NOMO-1 treated with DMSO at 0.1 percent for 48 hours (cell line): ENCODE data around the gene ANKH.

ENCODE experiments used
- DNase-seq: peaks from one replicate; lab custom pipeline; 2025; ENCODE audit not compliant: unreplicated experiment; lab: John Stamatoyannopoulos, UW

ANKH gene

DNA sequence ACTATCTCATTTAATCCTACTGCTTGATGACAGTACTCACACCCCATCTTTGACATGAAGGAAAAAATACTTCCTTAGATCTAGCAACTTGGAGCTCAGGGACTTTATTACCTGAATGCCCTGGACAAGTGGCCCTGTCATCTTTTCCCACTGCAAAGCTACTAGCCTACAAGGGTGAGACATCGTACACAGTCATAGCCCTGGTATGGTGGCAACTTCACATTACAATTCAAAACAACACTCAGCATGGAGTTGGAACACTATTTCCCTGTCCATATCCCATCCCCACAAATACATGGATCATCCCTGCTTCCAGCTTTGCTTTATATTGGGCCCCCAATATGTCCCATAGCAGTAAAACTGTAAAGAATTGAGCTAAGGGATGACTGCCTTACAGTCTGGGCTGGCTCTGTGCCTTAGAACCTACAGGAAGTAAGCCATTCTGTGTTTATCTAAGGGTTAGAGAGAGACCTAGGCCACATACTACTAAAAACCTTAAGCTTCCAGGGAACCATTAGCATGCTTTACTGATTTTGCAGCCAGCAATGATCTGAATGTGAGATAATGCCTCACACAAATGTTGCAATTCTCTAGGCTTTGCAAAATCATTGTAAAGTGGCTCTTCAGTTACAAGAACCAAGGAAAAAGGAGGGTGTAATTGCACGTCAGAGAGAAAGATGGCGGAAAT, 151.2 kb downstream of the ANKH start:
- DNase-seq, result no peak

DNA sequence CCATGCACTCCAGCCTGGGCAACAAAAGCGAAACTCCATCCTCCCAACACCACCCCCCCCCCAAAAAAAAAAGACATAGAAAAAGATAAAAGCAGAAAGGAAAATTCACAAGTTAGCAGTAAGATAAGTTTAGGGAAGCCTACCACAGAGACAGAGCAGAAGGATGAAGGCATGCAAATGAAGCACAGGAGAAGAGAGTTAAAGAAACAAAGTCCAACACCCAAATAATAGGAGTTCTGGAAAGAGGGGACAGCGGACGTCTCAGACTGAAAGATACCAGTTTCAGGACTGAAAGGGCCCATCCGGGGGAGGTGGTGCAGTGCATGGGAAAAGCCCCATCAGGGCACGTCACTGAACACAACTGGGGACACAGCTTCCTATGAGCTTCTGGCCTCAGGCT, 152.8 kb downstream of the ANKH start:
- no peak for DNase-seq

DNA sequence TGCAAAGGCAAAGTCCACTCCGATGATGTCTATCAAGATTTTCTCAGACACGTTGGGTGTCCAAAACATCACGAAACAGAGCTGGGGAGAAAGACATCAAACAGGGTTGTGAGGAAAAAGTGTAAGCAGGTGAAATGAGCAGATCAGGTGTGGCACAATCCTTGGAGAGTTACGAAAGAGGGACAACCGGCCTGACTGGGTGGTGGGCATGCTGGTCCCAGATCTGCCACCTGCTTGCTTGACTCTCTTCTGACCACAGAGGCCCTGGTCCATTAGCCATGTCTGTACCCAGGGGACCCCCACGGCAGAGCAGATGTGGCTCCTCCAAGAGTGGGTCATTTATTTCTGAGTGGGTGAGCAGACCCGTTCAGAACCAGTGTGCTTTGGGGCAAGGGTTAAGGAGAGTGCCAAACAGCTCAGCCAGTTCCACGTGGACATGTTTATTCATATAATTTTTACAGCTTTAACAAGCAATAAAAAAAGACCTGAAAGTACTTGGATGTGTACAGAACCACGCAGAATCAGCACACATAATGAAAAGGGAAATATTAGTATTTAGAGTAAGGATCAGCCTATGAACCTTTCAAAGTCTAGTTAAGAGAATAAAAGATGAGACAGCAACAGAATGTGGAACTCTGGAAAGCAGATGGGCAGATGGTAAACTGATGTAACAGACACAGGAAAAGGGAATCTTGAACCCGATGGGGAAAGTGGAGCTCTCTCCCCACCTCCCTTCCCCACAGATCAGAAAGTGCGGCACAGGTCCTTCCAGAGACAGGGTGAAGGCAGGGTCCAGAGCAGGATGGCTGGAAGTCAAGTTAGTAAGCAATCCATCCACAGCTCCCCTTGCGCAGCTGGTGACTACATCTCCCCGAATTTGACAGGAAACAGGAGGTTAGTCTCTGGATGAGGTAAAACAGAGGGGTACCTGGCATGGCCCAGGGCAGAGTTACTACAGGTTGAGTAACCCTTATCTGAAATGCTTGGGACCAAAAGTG, 154.5 kb downstream of the ANKH start:
- DNase-seq, result no peak

DNA sequence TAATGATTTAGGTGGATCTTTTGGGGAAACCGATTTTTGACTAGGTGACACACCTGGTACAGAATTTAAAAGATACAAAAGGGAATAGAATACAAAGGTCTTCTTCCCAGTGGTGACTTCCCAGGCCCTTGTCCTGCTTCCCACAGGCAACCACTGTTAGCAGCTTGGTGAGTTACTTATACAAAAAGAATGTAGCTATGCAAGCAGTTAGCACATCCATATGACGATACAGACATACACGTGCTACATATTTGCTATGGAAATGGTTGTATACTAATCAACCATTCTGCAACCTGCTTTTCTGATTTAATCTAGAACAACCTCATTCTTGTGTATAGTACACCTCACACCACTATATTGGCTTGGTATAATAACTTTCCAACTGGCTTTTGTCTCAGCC, 156.1 kb downstream of the ANKH start:
- DNase-seq, result no peak

DNA sequence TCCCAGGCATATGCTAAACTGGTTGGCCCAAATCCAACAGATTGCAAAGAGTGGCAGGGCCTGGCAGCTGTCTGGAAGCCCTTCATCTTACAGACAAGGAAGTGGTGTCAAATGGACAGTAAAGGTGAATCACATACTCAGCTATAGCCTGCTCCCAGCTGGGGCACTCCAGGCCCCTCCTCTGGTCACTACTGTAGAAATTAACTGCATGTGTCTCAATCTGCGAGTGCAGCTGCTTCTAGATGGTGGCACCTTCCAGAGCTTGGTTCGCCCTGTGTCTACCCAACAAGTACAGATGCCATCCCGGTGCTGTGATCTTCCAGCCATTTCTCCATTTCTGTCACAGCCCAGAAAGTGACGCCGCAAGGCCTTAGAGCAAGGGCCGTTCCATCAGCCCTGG, 156.9 kb downstream of the ANKH start:
- DNase-seq, result no peak

DNA sequence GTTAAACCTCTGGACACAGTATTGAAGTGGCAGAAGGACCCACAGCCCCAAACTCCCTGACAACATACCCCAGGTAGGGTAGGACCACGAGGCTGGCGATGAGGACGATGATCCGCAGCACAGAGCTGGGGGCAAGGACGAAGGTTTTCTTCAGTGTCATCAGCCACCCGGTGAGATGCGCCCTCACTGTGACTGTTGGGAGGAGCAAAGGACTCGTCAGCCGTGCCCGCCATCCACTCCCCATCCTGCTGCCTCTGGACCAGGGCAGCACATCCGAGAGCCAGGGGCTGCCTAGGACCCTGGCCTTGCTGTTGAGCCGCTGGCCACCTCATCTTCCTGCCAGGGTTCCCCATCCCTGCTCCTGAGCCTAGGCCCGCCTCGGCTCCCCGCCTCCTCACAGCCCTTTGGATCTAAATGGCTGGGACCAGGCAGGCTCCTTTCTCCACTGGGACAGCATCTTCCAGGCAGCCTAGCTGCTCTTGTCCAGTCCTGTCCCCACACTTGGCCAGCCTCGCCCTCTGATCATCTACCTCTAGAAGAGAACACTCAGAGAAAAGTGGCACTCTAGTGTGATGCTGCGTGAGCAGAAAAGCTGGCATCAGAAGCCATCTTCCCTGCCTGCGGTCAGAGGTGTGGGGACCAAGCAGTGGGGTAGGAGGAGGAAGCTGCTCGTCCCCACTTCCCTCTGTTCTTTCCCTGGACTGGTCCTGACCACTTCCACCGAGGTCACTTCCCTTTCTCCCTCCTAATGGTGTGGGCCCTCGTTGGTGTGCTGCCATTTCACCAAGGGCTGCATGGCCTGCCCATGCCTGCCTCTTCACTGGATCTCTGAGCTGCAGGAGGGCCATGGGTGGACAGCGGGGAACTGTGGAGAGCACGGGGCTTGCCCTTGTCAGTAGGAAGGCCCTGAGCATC, 157.8 kb downstream of the ANKH start:
- no peak for DNase-seq

DNA sequence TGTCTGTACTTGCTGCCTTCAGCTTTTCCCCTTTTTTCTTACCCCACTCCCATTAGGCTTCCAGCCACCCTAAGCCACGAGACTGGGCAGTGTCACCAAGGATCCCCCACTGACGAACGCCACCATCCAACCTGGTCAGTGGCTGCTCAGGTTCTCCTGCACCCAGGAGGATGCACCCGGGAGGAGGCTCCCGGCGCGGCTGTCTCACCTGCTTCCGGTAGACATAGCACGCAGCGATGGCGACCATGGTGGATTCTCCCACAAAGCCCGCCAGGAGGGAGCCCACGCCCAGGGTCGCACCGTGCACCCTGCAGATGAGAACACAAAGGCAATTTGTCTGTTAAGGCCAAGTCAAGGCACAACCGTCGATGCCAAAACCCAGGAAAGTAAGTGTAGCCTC, 158.9 kb downstream of the ANKH start:
- DNase-seq, result no peak

DNA sequence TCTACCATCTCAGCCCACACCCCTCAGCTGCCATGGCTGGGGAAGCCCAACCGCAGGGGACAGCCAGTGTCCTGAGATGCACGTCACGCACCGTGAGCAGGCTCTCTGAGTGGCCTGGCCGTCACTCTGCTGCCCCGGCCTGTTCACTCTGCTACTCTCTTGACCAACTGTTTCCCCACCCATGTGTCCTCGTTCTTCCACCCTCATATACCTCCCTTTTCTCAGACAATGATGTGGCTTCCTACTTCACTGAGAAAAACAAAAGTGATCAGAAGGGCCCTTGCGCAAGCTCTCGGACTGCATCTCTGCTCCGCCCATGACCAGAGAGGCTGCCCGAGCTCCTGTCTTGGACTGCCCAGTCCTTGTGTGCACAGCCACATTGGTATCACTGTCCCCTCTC, 159.4 kb downstream of the ANKH start:
- DNase-seq, result no peak

DNA sequence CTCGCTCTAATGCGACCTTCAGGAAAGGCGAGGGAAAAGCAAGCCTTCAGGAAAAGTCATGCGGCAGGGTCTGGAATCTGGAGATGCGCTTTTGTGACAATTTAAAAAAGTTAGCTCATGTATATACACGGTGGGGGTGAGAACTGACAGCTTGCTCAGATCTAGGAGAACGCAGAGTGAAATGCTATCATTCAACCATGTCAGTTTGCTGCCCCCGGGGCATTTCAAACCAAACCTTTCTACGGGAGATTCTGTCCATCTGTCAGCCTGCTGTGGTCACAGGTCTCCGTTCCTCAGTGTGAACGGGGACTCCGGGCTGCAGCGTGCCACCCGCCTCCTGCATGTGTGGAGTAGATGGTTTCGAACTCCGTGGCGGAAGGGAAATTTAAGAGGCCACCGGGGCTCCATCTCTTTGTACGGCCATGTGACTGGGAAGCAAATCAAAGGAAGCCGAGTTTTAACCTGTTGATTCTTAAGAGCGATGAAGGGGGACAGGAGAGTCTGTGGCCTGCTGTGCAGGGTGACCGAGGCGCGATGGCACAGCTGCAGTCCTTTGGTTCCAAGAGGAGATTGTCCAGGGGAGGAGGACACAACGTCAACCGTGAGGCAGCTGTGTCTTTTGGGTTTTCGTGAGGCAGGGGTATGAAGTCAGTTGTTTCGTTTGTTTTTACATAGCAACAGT, 161.1 kb downstream of the ANKH start:
- DNase-seq, result no peak

DNA sequence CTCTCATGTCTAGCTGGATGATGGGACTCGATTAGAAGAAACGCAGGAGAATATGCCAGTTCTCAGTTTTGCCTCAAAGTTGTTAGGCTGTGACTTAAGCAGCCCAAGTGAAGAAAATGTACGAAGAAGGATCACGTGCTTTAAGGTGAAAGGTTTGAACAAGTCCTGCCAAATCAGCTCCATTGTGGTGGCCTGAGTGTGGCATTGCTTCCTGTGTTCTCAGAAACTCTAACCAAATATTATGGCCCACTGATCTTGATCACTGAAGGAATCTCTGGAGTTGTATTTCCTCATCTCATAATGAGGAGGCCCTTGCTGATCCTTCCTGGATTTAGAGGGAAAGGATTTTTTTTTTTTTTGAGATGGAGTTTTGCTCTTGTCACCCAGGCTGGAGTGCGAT, 163.0 kb downstream of the ANKH start:
- DNase-seq, result no peak

DNA sequence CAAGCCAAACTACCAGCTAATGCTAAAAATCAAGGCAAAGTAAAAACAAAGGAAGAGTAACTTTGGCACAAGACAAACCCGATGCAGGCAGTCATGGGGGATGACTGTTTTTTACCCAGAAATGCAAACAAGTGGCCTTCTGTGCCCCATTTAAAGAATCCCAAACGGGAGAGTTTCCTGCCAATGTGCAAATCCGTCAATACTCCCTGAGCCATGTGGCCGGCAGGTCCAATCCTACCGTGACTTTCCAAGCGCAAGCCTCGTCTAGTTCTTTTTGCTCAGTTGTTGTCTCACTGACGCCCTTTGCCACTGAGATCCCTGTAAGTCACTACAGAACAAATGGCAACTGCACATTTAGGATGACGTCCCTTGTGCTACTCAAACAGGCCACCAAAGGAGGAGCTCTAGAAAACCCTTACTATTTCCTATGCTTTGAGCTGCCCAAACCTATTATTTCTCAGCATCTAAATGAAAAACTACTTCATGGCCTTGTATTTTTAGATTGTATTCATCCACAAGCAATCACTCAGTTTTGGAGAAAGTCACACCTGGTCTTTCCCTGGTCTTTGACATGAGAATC, 163.7 kb downstream of the ANKH start:
- DNase-seq, result no peak

DNA sequence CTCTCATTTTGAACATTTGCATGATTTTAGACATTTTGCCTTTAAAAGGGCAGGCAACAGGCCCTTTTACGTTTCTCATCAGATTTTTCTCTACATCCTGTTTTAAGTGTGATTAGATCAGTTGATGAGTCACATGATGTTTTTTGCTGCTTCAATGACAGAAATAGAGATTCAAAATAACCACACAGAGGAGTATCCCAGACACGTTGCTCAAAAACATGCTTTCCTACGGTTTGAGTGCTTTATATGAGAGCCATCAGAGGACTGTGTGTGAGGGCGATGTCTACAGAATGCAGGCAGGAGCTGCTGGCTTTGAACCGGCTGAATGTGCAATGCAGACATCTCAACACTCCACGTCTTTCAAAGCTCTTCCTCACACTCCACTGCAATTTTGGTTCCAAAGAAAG, 165.0 kb downstream of the ANKH start:
- peak; percentile 70 for DNase-seq

DNA sequence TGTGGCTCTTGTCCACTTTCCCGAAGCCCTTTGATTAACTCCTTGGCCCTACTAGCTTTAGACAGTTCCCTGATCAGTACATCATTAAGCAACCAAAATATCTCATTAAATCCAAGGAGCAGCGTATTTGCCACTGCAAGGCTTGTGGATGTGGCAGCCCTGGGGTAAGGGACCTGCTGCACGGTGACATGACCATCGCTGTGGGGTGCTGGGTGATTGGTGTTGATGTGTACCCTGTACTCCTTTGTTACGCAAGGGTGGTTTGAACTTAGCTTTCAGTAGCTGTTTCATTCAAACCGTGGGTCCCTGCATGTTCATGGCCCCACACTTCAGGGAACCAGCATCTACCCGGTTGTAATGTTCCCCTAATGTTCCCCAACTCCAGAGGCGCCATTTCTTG, 166.0 kb downstream of the ANKH start:
- no peak for DNase-seq

DNA sequence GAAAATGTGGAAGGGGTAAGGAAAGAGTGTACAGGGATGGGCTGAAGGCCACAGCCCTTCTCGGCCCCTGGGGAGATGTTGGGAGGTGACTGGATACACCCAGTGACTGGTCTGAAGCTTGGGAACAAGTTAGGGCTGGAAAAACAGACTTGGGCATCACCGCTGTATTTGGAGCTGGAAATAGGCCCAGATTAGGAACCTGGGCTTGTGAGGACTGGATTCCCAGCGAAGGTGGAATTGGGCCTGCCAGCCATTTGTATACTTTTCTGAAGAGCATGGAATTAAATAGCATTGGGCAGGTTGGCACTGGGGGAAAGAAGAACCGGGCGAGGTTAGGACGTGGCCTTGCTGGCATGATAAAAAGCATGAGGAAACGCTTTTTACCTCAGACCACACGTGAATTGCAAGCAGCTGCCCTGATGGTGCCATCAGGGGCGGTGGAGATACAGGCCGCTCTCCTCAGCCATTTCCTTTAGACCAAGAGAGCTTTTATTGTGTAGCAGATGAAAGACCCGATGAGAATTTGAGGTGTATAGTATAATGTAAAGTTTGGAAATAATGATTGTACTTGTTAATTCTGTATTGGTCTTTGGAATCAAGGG, 169.2 kb downstream of the ANKH start:
- no peak for DNase-seq

DNA sequence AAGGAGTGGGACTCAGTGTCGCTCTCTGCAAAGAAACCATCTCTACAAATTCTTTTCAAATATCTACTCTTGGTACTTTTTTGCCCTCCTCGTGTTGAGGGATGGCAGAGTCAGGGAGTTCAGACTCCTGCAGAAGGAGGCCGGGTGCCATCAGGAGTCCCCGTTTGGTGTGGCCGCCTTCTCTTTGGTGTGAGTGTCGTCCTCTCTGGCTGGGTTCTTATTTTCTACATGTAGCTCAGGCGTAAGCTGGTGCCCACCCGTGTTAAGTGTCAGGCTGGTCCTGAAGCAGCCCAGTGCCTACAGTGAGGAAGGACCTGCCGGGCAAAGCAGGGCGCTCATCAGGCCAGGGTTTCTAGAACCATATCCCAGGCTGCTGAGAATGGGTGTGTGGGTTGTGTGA, 170.0 kb downstream of the ANKH start:
- no peak for DNase-seq

DNA sequence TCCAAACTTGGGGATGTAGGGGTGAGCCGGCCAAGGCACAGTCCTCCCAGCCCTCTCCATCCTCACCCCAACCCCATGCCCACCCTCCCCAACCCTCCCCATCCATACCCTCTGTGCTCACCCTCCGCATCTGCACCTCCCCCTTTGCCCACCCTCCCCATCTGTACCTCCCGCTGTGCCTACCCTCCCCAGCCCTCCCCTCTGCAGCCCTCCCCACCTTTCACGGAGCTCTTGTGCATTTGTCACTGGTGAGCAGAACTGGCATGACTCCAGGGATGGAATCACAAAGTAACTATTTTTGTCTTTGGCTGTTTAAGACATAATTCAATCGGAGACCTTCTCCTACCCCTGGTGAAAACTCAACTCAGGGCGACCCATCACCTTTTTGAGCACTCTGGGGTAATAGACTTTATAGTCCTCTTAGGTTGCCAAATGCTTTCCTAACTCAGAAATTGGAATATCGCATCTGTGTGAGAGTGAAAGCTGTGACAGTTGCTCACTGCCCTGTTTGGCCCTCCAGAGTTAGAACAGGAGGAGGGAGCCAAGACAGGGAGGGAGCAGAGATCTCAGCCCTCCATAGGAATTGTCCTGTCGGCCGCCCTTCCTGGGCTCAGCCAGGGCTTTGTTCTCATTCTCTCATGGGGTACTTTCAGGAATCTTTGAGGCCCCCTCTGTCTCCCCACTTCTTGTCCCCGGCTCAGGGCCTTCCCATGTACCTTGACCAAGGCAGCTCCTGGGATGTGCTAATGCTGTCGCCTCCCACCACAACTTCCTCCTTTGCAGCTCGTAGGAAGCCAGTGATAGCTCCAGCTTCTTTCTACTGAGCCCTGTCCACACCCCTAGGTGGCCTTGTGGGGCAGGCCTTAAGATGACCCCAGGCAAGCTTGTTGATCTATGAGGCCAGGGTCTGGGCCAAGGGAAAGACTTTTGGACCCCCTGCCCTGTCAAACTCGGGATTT, 170.8 kb downstream of the ANKH start:
- peak; percentile 93 for DNase-seq

DNA sequence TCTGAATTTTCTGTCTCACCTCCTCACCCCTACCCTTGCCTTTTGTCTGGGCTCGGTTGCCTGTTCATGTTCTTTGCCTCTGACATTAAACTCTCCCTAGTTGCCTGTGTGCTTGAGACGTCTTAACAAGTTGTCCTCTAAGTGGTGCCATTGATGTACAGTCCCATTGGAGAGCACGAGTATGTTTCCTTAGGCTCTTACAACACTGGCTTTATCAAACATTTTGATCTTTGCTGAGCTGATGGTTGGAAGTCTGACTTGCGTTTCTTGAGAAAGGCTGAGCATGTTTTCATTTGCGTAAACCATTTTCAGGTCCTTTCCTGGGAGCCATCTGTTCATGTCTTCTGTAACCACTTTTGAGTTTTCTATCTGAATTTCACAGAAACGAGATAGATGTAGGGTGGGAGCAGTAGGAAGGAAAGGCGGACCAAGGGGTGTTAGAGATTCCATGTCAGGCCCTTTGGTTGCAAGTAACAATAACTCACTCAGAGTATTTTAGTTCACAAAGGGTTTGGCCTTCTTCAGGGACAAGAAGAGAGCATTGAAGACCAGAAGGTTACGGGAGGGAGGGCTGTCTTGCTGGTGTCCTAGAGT, 171.7 kb downstream of the ANKH start:
- DNase-seq, result no peak

DNA sequence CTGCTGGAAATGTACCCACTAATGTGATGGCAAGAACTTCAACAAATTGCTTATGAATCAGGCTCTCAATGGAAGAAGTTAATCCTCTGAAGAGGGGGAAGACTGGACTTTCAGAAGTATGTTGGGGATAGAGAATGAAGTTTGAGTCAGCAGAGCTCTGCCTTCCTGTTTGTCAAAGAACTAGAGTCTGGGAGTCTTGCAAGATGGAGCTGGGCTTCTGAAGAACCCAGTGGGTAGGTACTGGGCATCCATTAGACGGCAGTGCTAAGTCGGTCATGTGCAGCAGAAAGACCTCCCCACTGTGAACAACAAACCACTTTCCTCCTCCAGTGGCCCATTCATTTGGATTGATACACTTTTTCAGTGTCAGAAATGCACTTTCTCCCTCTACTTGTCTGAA, 172.4 kb downstream of the ANKH start:
- DNase-seq, result no peak
